ENCODE measurements around the gene NPW. TPM values are rescaled to one million over a fixed set of nuclear protein-coding genes. Genes with fewer than 3 reads are reported as not detected.

NPW gene
- total and polyA plus RNA-seq, 11 donors = 0.19 to 0.69 TPM; not detected in 9

- H3K27ac ChIP-seq = no peak overlapping the region
- ATAC-seq = no peak
- no peak for TF ChIP-seq CTCF (IDR thresholded peaks at IDR 0.05)
- TF ChIP-seq POLR2A (IDR thresholded peaks at IDR 0.05) = no peak
- intact Hi-C loops (cut with DNase I) = no loop called here
- H3K9me3 ChIP-seq = no peaks in the 10 kb centered on the region
- H3K4me3 ChIP-seq = no peak overlapping the region
- H3K36me3 ChIP-seq = peaks cover 0 to 87% (median 75%) of the 10 kb centered on the region in 9 donors
- no peaks in the 10 kb centered on the region for H3K4me1 ChIP-seq
- H3K27me3 ChIP-seq = no peaks in the 10 kb centered on the region
- no peak for DNase-seq
- WGBS, 4 donors = 95 to 96% (median 96%) methylated on average over 15 to 18 of the region's 18 CpGs; no CpG with 5 or more reads in 1 of the 4 donors
These were observed 41.4 kb downstream of the NPW start for GRCh38 chr16:2061023-2061422.

DNA sequence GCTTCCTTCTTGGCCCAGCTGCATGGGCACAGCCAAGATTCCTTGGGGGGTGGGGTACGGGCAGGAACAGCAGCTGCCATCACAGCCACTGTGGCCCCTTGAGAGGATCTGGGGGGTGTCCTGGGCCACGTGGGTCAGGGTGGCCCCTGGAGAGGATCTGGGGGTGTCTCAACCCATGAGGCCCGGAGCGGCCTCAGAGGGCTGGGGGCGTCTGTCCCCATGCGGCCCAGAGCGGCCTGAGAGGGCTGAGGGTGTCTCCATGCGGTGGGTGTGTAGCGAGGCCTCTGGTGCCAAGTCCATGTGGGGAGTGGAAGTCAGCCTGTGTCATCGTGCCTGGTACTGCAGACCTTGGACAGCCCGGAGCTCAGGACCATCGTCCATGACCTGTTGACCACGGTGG lies 41.9 kb downstream of the NPW start:
- no peak overlapping the region for H3K27ac ChIP-seq
- peak in 1 of 4 donors; percentile 8 for ATAC-seq
- no peak for DNase-seq
- H3K36me3 ChIP-seq = peaks cover 0 to 87% (median 78%) of the 10 kb centered on the region in 9 donors
- no peak overlapping the region for H3K4me3 ChIP-seq
- no peak for TF ChIP-seq POLR2A (IDR thresholded peaks at IDR 0.05)
- no peak for TF ChIP-seq CTCF (IDR thresholded peaks at IDR 0.05)
- H3K27me3 ChIP-seq = no peaks in the 10 kb centered on the region
- no peaks in the 10 kb centered on the region for H3K4me1 ChIP-seq
- 94 to 97% (median 95%) methylated on average over 8 to 13 of the region's 13 CpGs for WGBS, 4 donors
- intact Hi-C loops (cut with DNase I) = no loop called here
- no peaks in the 10 kb centered on the region for H3K9me3 ChIP-seq

DNA sequence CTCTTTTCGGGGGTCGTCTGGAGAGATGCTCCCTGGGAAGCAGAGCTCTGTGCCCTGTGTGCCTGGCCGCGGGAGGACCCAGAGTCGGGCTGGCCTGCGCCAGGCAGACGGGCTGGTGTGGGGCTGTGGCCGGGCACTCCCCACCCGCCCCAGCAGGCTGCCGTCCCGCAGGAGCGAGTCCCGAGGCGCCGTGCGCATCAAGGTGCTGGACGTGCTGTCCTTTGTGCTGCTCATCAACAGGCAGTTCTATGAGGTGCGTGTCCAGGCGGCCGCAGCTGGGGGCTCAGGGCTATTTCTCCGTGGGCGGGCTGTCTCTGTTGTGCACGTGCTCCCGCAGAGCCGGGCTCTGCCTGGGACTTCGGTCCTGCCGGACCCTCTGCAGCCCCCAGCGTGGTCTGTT lies 43.2 kb downstream of the NPW start:
- intact Hi-C loops (cut with DNase I) = no loop called here
- Histone ChIP-seq H3K4me1 (no peaks in the 10 kb centered on the region), H3K36me3 (peaks cover 0 to 90% (median 78%) of the 10 kb centered on the region in 9 donors), H3K27ac (no peak overlapping the region), H3K9me3 (no peaks in the 10 kb centered on the region), H3K27me3 (no peaks in the 10 kb centered on the region), H3K4me3 (no peak overlapping the region)
- no peak for ATAC-seq
- TF ChIP-seq POLR2A (IDR thresholded peaks at IDR 0.05) (no peak), CTCF (IDR thresholded peaks at IDR 0.05) (no peak)
- no peak for DNase-seq
- 91 to 96% (median 95%) methylated on average over 17 to 28 of the region's 28 CpGs for WGBS, 4 donors

GRCh38 chr16:2063861-2064260 lies 44.3 kb downstream of the NPW start:
- H3K9me3 ChIP-seq = no peaks in the 10 kb centered on the region
- no peaks in the 10 kb centered on the region for H3K27me3 ChIP-seq
- no peak overlapping the region for H3K4me3 ChIP-seq
- no peaks in the 10 kb centered on the region for H3K4me1 ChIP-seq
- TF ChIP-seq CTCF (IDR thresholded peaks at IDR 0.05) = no peak
- no peak for TF ChIP-seq POLR2A (IDR thresholded peaks at IDR 0.05)
- DNase-seq (no peak), ATAC-seq (no peak)
- WGBS, 4 donors = 88 to 94% (median 92%) methylated on average over 12 to 25 of the region's 25 CpGs
- intact Hi-C loops (cut with DNase I) = loop anchor here in 1 of 10 donors (1.0 kb wide), 1 partner anchor 16 kb away; no protein-coding TSS in a partner anchor
- peaks cover 0 to 93% (median 81%) of the 10 kb centered on the region in 9 donors for H3K36me3 ChIP-seq
- no peak overlapping the region for H3K27ac ChIP-seq

All from heart left ventricle (tissue), 16 donors.